K562 (cell line): ENCODE data around the gene MGAM2. TPM values are rescaled to one million over a fixed set of nuclear protein-coding genes. Genes with fewer than 3 reads are reported as not detected.

ENCODE experiments used
- ATAC-seq: fragments of 200-7000 bp; cut with Tn5 transposase; 3 replicates; pipeline ENCODE4 v1.9.1; 2020; ENCODE audit warnings: moderate library complexity
- BruUV-seq: library from RNA; stranded (reverse); fragments of 400-500 nt; replicated peaks from 2 replicates; lab custom pipeline; 2021; lab: Mats Ljungman, UMichigan
- CTCF ChIA-PET: fragments of 300-600 bp; formaldehyde crosslinking; extraction: SDS; loops from one replicate; lab custom pipeline; 2021; ENCODE audit warnings: low intra/inter-chr PET ratio; lab: Yijun Ruan, JAX
- POLR2A ChIA-PET: fragments of 300-600, 350-650 bp; sonication (Branson Sonifier 250); formaldehyde crosslinking; extraction: SDS; loops from one replicate; lab custom pipeline; 2021; ENCODE audit warnings: antibody characterized with exemption, inconsistent platforms; lab: Yijun Ruan, JAX
- DNase-seq, 4 experiments: peaks; one replicate each; pipeline versions ENCODE4 v3.0.0 to v3.0.0-alpha.2; 2011 to 2018; ENCODE audit warnings: low spot score in 3 of 4, mixed read lengths in 3 of 4; ENCODE audit errors: extremely low read depth in 1 of 4
- FAIRE-seq: peaks from 2 replicates; lab custom pipeline; 2011; peaks lifted over from hg19 to GRCh38; lab: Jason Lieb, UNC
- H2AFZ ChIP-seq: 2 replicates; pipeline ENCODE4 v1.6.0; 2011; ENCODE audit warnings: low read depth, low read length, control low read depth, inconsistent platforms
- H3K27ac ChIP-seq: fragments of 200-600 bp; 3 replicates; pipeline ENCODE4 v1.8.0; 2011; ENCODE audit warnings: low read depth, mild to moderate bottlenecking, control low read depth, inconsistent platforms, low read length, moderate library complexity, mixed read lengths; ENCODE audit errors: extremely low read depth
- H3K27me3 ChIP-seq, 2 experiments: fragments of 300-600 bp in 1 of 2; 2 replicates in 1 of 2; 3 replicates in 1 of 2; pipeline versions ENCODE4 v1.6.0 to v1.8.0; 2011; ENCODE audit warnings: inconsistent platforms in 2 of 2, low read length in 2 of 2, mild to moderate bottlenecking in 1 of 2, mixed read lengths in 1 of 2, moderate library complexity in 1 of 2; ENCODE audit not compliant: control insufficient read depth in 2 of 2, insufficient read depth in 2 of 2
- H3K36me3 ChIP-seq: fragments of 300-600 bp; 3 replicates; pipeline ENCODE4 v1.8.0; 2011; ENCODE audit warnings: mild to moderate bottlenecking, low read length, inconsistent platforms; ENCODE audit not compliant: control insufficient read depth, insufficient read depth
- H3K4me1 ChIP-seq, 2 experiments: fragments of 200-600 bp in 1 of 2; replicated peaks in 1 of 2; 2 replicates in 1 of 2; 3 replicates in 1 of 2; pipeline versions ENCODE4 v1.5.1 to v1.8.0; 2011; ENCODE audit warnings: inconsistent platforms in 2 of 2, low read length in 2 of 2, mild to moderate bottlenecking in 1 of 2, mixed read lengths in 1 of 2, moderate library complexity in 1 of 2; ENCODE audit not compliant: control insufficient read depth in 2 of 2, insufficient read depth in 2 of 2
- H3K4me2 ChIP-seq: 2 replicates; pipeline ENCODE4 v1.6.1; 2011; ENCODE audit warnings: low read length, control low read depth, inconsistent platforms, mixed read lengths; ENCODE audit not compliant: insufficient read depth
- H3K4me3 ChIP-seq: fragments of 200-600 bp; sonication (generic), shearing (Covaris generic); 2 replicates; pipeline ENCODE4 v1.5.1; 2016; ENCODE audit warnings: control low read depth, inconsistent platforms
- H3K79me2 ChIP-seq: fragments of 200-600 bp; 3 replicates; pipeline ENCODE4 v1.8.0; 2011; ENCODE audit warnings: low read length, inconsistent platforms; ENCODE audit not compliant: control insufficient read depth, insufficient read depth
- H3K9ac ChIP-seq, 2 experiments: 2 replicates each; pipeline versions ENCODE4 v1.6.0 to v1.6.1; 2011; ENCODE audit warnings: low read depth in 2 of 2, low read length in 2 of 2, control low read depth in 1 of 2, inconsistent platforms in 1 of 2, mild to moderate bottlenecking in 1 of 2, mixed read lengths in 1 of 2; ENCODE audit not compliant: insufficient read depth in 1 of 2
- H3K9me1 ChIP-seq: one replicate; pipeline ENCODE4 v1.6.0; 2011; ENCODE audit warnings: inconsistent platforms, mild to moderate bottlenecking, low read length, moderate library complexity; ENCODE audit not compliant: control insufficient read depth, insufficient read depth
- H3K9me3 ChIP-seq: replicated peaks from 2 replicates; pipeline ENCODE4 v1.5.1; 2011; ENCODE audit warnings: low read depth, low read length, inconsistent platforms; ENCODE audit not compliant: control insufficient read depth, insufficient read depth
- H4K20me1 ChIP-seq: replicated peaks from 2 replicates; pipeline ENCODE4 v1.6.1; 2011; ENCODE audit warnings: low read length, inconsistent platforms, mixed read lengths; ENCODE audit not compliant: control insufficient read depth, insufficient read depth
- EWSR1 ChIP-seq: fragments of 450-650 bp; IDR thresholded peaks from 2 replicates; pipeline ENCODE4 v1.6.1; 2018; ENCODE audit warnings: borderline replicate concordance, mild to moderate bottlenecking, low read depth, moderate library complexity; ENCODE audit not compliant: partially characterized antibody
- FOSL1 ChIP-seq: fragments of 200-800 bp; sonication (Bioruptor generic); conservative IDR thresholded peaks from 2 replicates; pipeline ENCODE4 v1.6.1; 2016; ENCODE audit warnings: missing genetic modification characterization, missing compliant biosample characterization
- GABPA ChIP-seq: fragments of 200-800 bp; sonication (Bioruptor generic); conservative IDR thresholded peaks from 2 replicates; pipeline ENCODE4 v1.6.1; 2016; ENCODE audit warnings: low read depth, missing genetic modification characterization, missing compliant biosample characterization
- HNRNPUL1 ChIP-seq: fragments of 200-400 bp; formaldehyde crosslinking; IDR thresholded peaks from 2 replicates; pipeline ENCODE4 v1.6.1; 2017; ENCODE audit warnings: low read length
- NR4A1 ChIP-seq, 2 experiments: fragments of 250-450 bp in 1 of 2; fragments of 450-650 bp in 1 of 2; sonication (Bioruptor Pico) in 1 of 2; IDR thresholded peaks; 2 replicates each; pipeline versions ENCODE4 v1.4.0 to v1.6.1; 2016 to 2020; ENCODE audit warnings: mild to moderate bottlenecking in 2 of 2, missing compliant biosample characterization in 1 of 2, missing genetic modification characterization in 1 of 2, moderate library complexity in 1 of 2
- PBX2 ChIP-seq, 2 experiments: IDR thresholded peaks in 1 of 2; conservative IDR thresholded peaks in 1 of 2; 2 replicates each; pipeline ENCODE4 v1.6.1; 2016; ENCODE audit warnings: low read depth in 2 of 2, mild to moderate bottlenecking in 1 of 2, missing compliant biosample characterization in 1 of 2, missing genetic modification characterization in 1 of 2, moderate library complexity in 1 of 2
- SIN3A ChIP-seq, 2 experiments: fragments of 150-350 bp in 1 of 2; IDR thresholded peaks; 2 replicates each; pipeline ENCODE4 v1.6.1; 2011 to 2016; ENCODE audit warnings: borderline replicate concordance in 2 of 2, low read depth in 2 of 2, low read length in 2 of 2, mild to moderate bottlenecking in 2 of 2, moderate library complexity in 2 of 2; ENCODE audit not compliant: control insufficient read depth in 1 of 2
- SMARCA4 ChIP-seq: fragments of 450-650 bp; IDR thresholded peaks from 2 replicates; pipeline ENCODE4 v1.6.1; 2016
- TRIM25 ChIP-seq: fragments of 450-650 bp; IDR thresholded peaks from 2 replicates; pipeline ENCODE4 v1.7.0; 2016; ENCODE audit warnings: borderline replicate concordance
- TSC22D4 ChIP-seq: fragments of 450-650 bp; IDR thresholded peaks from 2 replicates; pipeline ENCODE4 v1.6.1; 2016; ENCODE audit warnings: missing genetic modification characterization, missing biosample characterization, control low read depth
- ZNF354B ChIP-seq: fragments of 250-450 bp; sonication (Bioruptor Pico); IDR thresholded peaks from 2 replicates; pipeline ENCODE4 v1.4.0; 2020
- ZNF79 ChIP-seq: fragments of 250-450 bp; sonication (Bioruptor Pico); IDR thresholded peaks from 2 replicates; pipeline ENCODE4 v1.4.0; 2020; ENCODE audit warnings: low read depth, mild to moderate bottlenecking, moderate library complexity
- WGBS: fragments of 100-300 bp; shearing (Covaris generic); methylation state at CpG from one replicate; pipeline ENCODE4 v1.1.6; 2016; ENCODE audit warnings: low coverage, mixed read lengths; ENCODE audit not compliant: insufficient coverage; ENCODE audit errors: missing lambda C conversion rate; 5-methylcytosine and 5-hydroxymethylcytosine counted together
- in situ Hi-C: fragments of 300-500 bp; cut with MboI; formaldehyde crosslinking; loops from 4 replicates; pipeline ENCODE4 v1.15.0; 2018; ENCODE audit warnings: inconsistent platforms, mixed read lengths
- intact Hi-C: fragments of 100-400 bp; cut with micrococcal nuclease; formaldehyde crosslinking; loops from 2 replicates; pipeline ENCODE4 v1.14.2; 2022
- polyA plus RNA-seq, 8 experiments: library from polyadenylated mRNA; depleted of rRNA in 4 of 8; stranded (reverse) in 5 of 8; unstranded in 3 of 8; fragments of >200 nt; fragmentation: Nextera tagmentation in 2 of 8; fragmentation: Illumina TruSeq in 1 of 8; extraction: Ambion mirVana in 2 of 8; extraction: Trizol in 1 of 8; gene quantifications; 2 replicates each; pipeline versions ENCODE4 v1.2.1 to v1.2.3, GENCODE V29; 2011 to 2014; ENCODE audit warnings: inconsistent platforms in 1 of 8, missing spikeins in 1 of 8
- total RNA-seq, 7 experiments: library from RNA; depleted of rRNA in 6 of 7; stranded (reverse); fragments of >200 nt in 6 of 7; fragmentation: Illumina TruSeq in 2 of 7; extraction: Trizol in 2 of 7; gene quantifications; 2 replicates each; pipeline versions ENCODE4 v1.2.1 to v1.2.3, GENCODE V29; 2011 to 2021; ENCODE audit warnings: low replicate concordance in 1 of 7

Gene MGAM2
- total and polyA plus RNA-seq, 9 of the 15 experiments (the other 6 are each of a cell fraction or from before 2014, with no cell fraction given) = 0.03 TPM; not detected in 8

DNA sequence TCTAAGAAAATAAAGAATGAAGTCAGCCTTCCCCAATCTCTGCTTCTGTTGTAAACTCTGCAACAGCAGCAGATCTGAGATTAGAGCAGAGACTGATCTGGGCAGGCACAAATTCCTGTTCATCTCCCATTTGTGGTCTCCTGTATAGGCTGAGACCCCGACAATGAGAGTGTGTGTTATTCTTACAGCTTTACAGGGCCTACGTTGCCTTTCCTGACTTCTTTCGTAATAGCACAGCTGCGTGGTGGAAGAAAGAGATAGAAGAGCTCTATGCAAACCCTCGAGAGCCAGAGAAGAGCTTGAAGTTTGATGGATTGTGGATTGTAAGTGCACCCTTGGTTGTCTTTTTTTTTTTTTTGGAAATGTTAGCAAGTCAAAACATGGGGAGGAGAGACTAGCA lies 74.3 kb downstream of the MGAM2 start:
- Histone ChIP-seq H2AFZ (no peak overlapping the region), H3K36me3 (no peaks in the 10 kb centered on the region), H3K4me3 (no peak overlapping the region), H3K79me2 (no peaks in the 10 kb centered on the region), H3K27ac (no peak overlapping the region), H3K27me3 (no peaks in the 10 kb centered on the region), H4K20me1 (no peaks in the 10 kb centered on the region), H3K9ac (no peak overlapping the region), H3K9me1 (no peaks in the 10 kb centered on the region), H3K4me2 (no peak overlapping the region), H3K9me3 (no peaks in the 10 kb centered on the region), H3K4me1 (no peaks in the 10 kb centered on the region)
- BruUV-seq = no TSS peak
- ChIA-PET CTCF (no interaction called here), POLR2A (no interaction called here)
- in situ Hi-C loops (no loop called here), intact Hi-C loops (no loop called here)
- TF ChIP-seq ZNF79 (CRISPR knock-in tag) (no peak), HNRNPUL1 (no peak), FOSL1 (no peak), SIN3A (IDR thresholded peaks at IDR 0.05; ENCODE audit: borderline replicate concordance in 2 of 2, control insufficient read depth in 1 of 2, low read depth in 2 of 2, low read length in 2 of 2) (no peak)
- 1% methylated on average over 5 of the region's 5 CpGs for WGBS
- FAIRE-seq = no peak
- DNase-seq = no peak
- ATAC-seq = no peak

DNA sequence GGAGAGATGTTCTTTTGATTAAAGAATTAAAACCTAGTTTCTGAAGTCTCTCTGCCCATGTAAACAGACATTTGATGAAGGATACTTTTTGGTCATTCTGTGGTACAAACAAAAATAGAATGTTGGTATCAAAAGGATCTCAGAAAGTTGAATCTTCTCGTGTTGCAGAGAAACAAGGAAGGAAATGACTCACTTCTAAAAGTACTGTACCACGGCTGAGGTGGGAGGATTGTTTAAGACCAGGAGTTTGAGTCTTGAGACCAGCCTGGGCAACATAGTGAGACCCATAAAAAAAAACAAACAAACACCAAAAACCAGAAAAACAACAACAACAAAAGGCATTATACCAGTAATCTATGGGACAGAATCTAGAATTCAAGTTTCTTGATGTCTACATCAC lies 76.6 kb downstream of the MGAM2 start:
- Histone ChIP-seq H3K4me1 (no peaks in the 10 kb centered on the region), H4K20me1 (no peaks in the 10 kb centered on the region), H3K27me3 (no peaks in the 10 kb centered on the region), H3K4me3 (no peak overlapping the region), H3K9me3 (no peaks in the 10 kb centered on the region), H3K9ac (no peak overlapping the region), H3K9me1 (no peaks in the 10 kb centered on the region), H2AFZ (no peak overlapping the region), H3K79me2 (no peaks in the 10 kb centered on the region), H3K36me3 (no peaks in the 10 kb centered on the region), H3K27ac (no peak overlapping the region), H3K4me2 (no peak overlapping the region)
- no peak for DNase-seq
- 0% methylated on average over 2 of the region's 2 CpGs for WGBS
- FAIRE-seq = no peak
- ChIA-PET CTCF (no interaction called here), POLR2A (no interaction called here)
- no TSS peak for BruUV-seq
- in situ Hi-C loops = no loop called here
- no peak for ATAC-seq
- intact Hi-C loops = loop anchor here (1.0 kb wide), 1 partner anchor 212 kb away; no protein-coding TSS in a partner anchor
- TF ChIP-seq NR4A1 (CRISPR knock-in tag; IDR thresholded peaks at IDR 0.05) = no peak
- no peak for TF ChIP-seq NR4A1 (tag; IDR thresholded peaks at IDR 0.05)
- TF ChIP-seq TSC22D4 (tag) = no peak
- TF ChIP-seq TRIM25 = no peak
- no peak for TF ChIP-seq EWSR1
- no peak for TF ChIP-seq PBX2 (CRISPR knock-in tag; IDR thresholded peaks at IDR 0.05; ENCODE audit: low read depth)
- TF ChIP-seq PBX2 (tag; conservative IDR thresholded peaks at IDR 0.05; ENCODE audit: low read depth) = no peak
- TF ChIP-seq ZNF354B (CRISPR knock-in tag) = no peak
- no peak for TF ChIP-seq GABPA
- no peak for TF ChIP-seq SMARCA4
